ENCODE data around the gene PKN1.
"Not testable (repeated sequence)": the region's sequence is repeated elsewhere in the genome, so short reads cannot be mapped to it uniquely, and the experiment has no call there.

The PKN1 gene

GRCh38 chr19:14487370-14488125 is 54.4 kb downstream of the PKN1 start:
- no peak for DNase-seq

- no peak for DNase-seq
These were observed 59.7 kb downstream of the PKN1 start for GRCh38 chr19:14492756-14493337.

GRCh38 chr19:14494411-14494810 is 61.3 kb downstream of the PKN1 start:
- DNase-seq: no peak

- no peak for DNase-seq
These were observed 62.0 kb downstream of the PKN1 start for GRCh38 chr19:14494910-14495671.

GRCh38 chr19:14495672-14496028 is 62.5 kb downstream of the PKN1 start:
- no peak for DNase-seq

GRCh38 chr19:14496029-14496833 is 63.1 kb downstream of the PKN1 start, which contains the start of gene GIPC1:
TSS of gene GIPC1 (minus strand) at chr19:14496127. CDS start at chr19:14482976, 13,151 bp downstream.
- peak; percentile 100 for DNase-seq

GRCh38 chr19:14496834-14497227 is 63.7 kb downstream of the PKN1 start:
- no peak for DNase-seq

- DNase-seq: no peak
These were observed 64.3 kb downstream of the PKN1 start for GRCh38 chr19:14497228-14497921.

- peak; percentile 34 for DNase-seq
These were observed 69.4 kb downstream of the PKN1 start for GRCh38 chr19:14502334-14503092.

- no peak for DNase-seq
These were observed 70.2 kb downstream of the PKN1 start for GRCh38 chr19:14503285-14503684.

- DNase-seq: not testable (repeated sequence)
These were observed 71.5 kb downstream of the PKN1 start for GRCh38 chr19:14504575-14504974.

- peak; percentile 96 for DNase-seq
These were observed 72.6 kb downstream of the PKN1 start for GRCh38 chr19:14505488-14506239.

- DNase-seq: peak; percentile 74
These were observed 74.8 kb downstream of the PKN1 start for GRCh38 chr19:14507704-14508542.

- peak; percentile 83 for DNase-seq
These were observed 77.5 kb downstream of the PKN1 start for GRCh38 chr19:14510311-14511228.

GRCh38 chr19:14511229-14511593 is 78.1 kb downstream of the PKN1 start:
- no peak for DNase-seq

GRCh38 chr19:14512406-14512961 is 79.4 kb downstream of the PKN1 start:
- no peak for DNase-seq

GRCh38 chr19:14514215-14514863 is 81.2 kb downstream of the PKN1 start:
- DNase-seq: no peak

All from fibroblast of skin of scalp (primary cell).